Hepatocyte (in vitro differentiated cells): ENCODE data around the gene CHD5.

ENCODE experiments used
- CTCF ChIP-seq: fragments of 200-600 bp; sonication (generic); IDR thresholded peaks from 2 replicates; pipeline ENCODE4 v1.5.1; 2016; ENCODE audit warnings: antibody characterized with exemption, mild to moderate bottlenecking; ENCODE audit not compliant: poor library complexity
- EZH2 ChIP-seq: fragments of 200-600 bp; sonication (generic); IDR thresholded peaks from 2 replicates; pipeline ENCODE4 v1.6.1; 2016; ENCODE audit warnings: antibody characterized with exemption, mild to moderate bottlenecking, borderline replicate concordance

GRCh38 chr1:6102532-6102845, 77.6 kb downstream of the CHD5 start:
- no peak for TF ChIP-seq CTCF
- TF ChIP-seq EZH2 = no peak
